Small intestine (tissue), 7 donors: ENCODE results near the gene TBL1XR1. TPM values are rescaled to one million over a fixed set of nuclear protein-coding genes. Genes with fewer than 3 reads are reported as not detected.
"Not testable (repeated sequence)": the region's sequence is repeated elsewhere in the genome, so short reads cannot be mapped to it uniquely, and the experiment has no call there.

ENCODE experiments used
- DNase-seq, 2 donors: peaks; one replicate each; pipeline versions ENCODE4 v3.0.0 to v3.0.0-alpha.2; 2013
- FAIRE-seq: peaks from 2 replicates; lab custom pipeline; 2012; peaks lifted over from hg19 to GRCh38; lab: Jason Lieb, UNC
- H3K27ac ChIP-seq, 3 donors: one replicate each; pipeline ENCODE4 v1.5.1; 2013; ENCODE audit warnings: low read length in 2 of 3, mild to moderate bottlenecking in 2 of 3, control low read depth in 1 of 3, inconsistent platforms in 1 of 3, low read depth in 1 of 3, moderate library complexity in 1 of 3
- H3K27me3 ChIP-seq, 3 donors: one replicate each; pipeline ENCODE4 v1.6.1; 2013; ENCODE audit warnings: low read length in 3 of 3, inconsistent platforms in 1 of 3; ENCODE audit not compliant: control insufficient read depth in 3 of 3, insufficient read depth in 3 of 3
- H3K36me3 ChIP-seq, 3 donors: one replicate each; pipeline ENCODE4 v1.6.1; 2013; ENCODE audit warnings: low read length in 3 of 3, inconsistent platforms in 1 of 3, low read depth in 1 of 3, mild to moderate bottlenecking in 1 of 3, moderate library complexity in 1 of 3; ENCODE audit not compliant: control insufficient read depth in 3 of 3, insufficient read depth in 2 of 3
- H3K4me1 ChIP-seq, 3 donors: one replicate each; pipeline ENCODE4 v1.6.1; 2013; ENCODE audit warnings: low read length in 2 of 3, inconsistent platforms in 1 of 3, low read depth in 1 of 3, mild to moderate bottlenecking in 1 of 3, moderate library complexity in 1 of 3; ENCODE audit not compliant: control insufficient read depth in 3 of 3, insufficient read depth in 2 of 3
- H3K4me3 ChIP-seq, 3 donors: one replicate each; pipeline ENCODE4 v1.5.1; 2013; ENCODE audit warnings: low read length in 3 of 3, control low read depth in 1 of 3, inconsistent platforms in 1 of 3, low read depth in 1 of 3, mild to moderate bottlenecking in 1 of 3, moderate library complexity in 1 of 3
- H3K9me3 ChIP-seq, 2 donors: one replicate each; pipeline ENCODE4 v1.6.1; 2013; ENCODE audit warnings: low read depth in 1 of 2, low read length in 1 of 2; ENCODE audit not compliant: control insufficient read depth in 2 of 2, insufficient read depth in 1 of 2
- WGBS, 3 donors: extraction: QIAGEN DNeasy Blood & Tissue Kit; methylation state at CpG; one replicate each; pipeline ENCODE4 v1.1.7; 2013; 5-methylcytosine and 5-hydroxymethylcytosine counted together
- polyA plus RNA-seq, 4 donors: library from polyadenylated mRNA; stranded (reverse) in 3 of 4; unstranded in 1 of 4; fragments of 200-250 nt in 3 of 4; fragments of 120-200 nt in 1 of 4; gene quantifications; one replicate each; pipeline versions ENCODE4 v1.2.1 to v1.2.3, GENCODE V29; 2013
- donor health status: healthy with polysubstance abuse.
- donor health status: control.
- donor health status: control.
- donor health status: Bipolar disorder and iron deficiency.
- donor health status: healthy.

The TBL1XR1 gene
- polyA plus RNA-seq, 4 donors: 13.8 to 74.8 (median 27.7) TPM

DNA sequence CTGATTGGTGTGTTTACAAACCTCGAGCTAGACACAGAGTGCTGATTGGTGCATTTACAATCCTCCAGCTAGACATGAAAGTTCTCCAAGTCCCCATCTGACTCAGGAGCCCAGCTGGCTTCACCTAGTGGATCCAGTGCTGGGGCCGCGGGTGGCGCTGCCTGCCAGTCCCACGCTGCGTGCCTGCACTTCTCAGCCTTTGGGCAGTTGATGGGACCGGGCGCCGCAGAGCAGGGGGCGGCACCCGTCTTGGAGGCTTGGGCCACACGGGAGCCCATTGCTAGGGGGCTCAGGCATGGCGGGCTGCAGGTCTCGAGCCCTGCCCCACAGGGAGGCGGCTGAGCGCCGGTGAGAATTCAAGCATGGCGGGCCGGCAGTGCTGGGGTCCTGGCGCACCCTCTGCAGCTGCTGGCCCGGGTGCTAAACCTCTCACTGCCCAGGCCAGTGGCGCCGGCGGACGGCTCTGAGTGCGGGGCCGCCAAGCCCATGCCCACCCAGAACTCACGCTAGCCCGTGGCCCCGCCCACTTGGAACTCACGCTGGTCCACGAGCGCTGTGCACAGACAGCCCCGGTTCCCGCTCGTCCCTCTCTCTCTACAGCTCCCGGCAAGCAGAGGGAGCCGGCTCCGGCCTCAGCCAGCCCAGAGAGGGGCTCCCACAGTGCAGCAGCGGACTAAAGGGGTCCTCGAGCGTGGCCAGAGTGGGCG is 6.6 kb upstream of the TBL1XR1 start:
- H3K27me3 ChIP-seq: no peaks in the 10 kb centered on the region
- no peak overlapping the region for H3K4me3 ChIP-seq
- H3K9me3 ChIP-seq: peaks cover 0 to 9% of the 10 kb centered on the region in 2 donors
- H3K27ac ChIP-seq: no peak overlapping the region
- peaks cover 0 to 3% (median 0%) of the 10 kb centered on the region in 3 donors for H3K36me3 ChIP-seq
- H3K4me1 ChIP-seq: peaks cover 3 to 20% (median 9%) of the 10 kb centered on the region in 3 donors
- no peak for FAIRE-seq
- no peak for DNase-seq
- 93 to 98% (median 97%) methylated on average over 36 to 43 of the region's 43 CpGs for WGBS, 3 donors

DNA sequence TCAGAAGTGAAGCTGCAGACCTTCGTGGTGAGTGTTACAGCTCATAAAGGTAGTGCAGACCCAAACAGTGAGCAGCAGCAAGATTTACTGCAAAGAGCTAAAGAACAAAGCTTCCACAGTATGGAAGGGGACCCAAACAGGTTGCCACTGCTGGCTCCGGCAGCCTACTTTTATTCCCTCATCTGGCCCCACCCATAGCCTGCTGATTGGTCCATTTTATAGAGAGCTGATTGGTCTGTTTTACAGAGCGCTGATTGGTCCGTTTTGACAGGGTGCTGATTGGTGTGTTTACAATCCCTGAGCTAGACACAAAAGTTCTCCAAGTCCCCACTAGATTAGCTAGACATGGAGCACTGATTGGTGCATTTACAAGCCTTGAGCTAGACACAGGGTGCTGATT is 5.7 kb upstream of the TBL1XR1 start:
- H3K27ac ChIP-seq, FAIRE-seq, H3K36me3 ChIP-seq, H3K27me3 ChIP-seq, DNase-seq, H3K4me3 ChIP-seq, H3K9me3 ChIP-seq: not testable (repeated sequence)
- WGBS, 3 donors: 95 to 96% (median 95%) methylated on average over 4 of the region's 4 CpGs
- peaks cover 4 to 21% (median 8%) of the 10 kb centered on the region in 3 donors for H3K4me1 ChIP-seq

- H3K36me3 ChIP-seq: peaks cover 0 to 3% (median 0%) of the 10 kb centered on the region in 3 donors
- H3K9me3 ChIP-seq: peaks cover 0 to 9% of the 10 kb centered on the region in 2 donors
- H3K27ac ChIP-seq: peak overlapping the region; percentile 9 to 78 (median 11)
- FAIRE-seq: no peak
- H3K4me3 ChIP-seq: no peak overlapping the region
- peak; percentile 49 to 65 for DNase-seq
- 65 to 80% (median 66%) methylated on average over 8 of the region's 8 CpGs for WGBS, 3 donors
- no peaks in the 10 kb centered on the region for H3K27me3 ChIP-seq
- peaks cover 4 to 21% (median 8%) of the 10 kb centered on the region in 3 donors for H3K4me1 ChIP-seq
Measured at GRCh38 chr3:177201700-177202397, 4.6 kb upstream of the TBL1XR1 start.

GRCh38 chr3:177199206-177199760 is 2.0 kb upstream of the TBL1XR1 start:
- Histone ChIP-seq H3K4me1 (peaks cover 4 to 21% (median 13%) of the 10 kb centered on the region in 3 donors), H3K4me3 (no peak overlapping the region), H3K36me3 (peaks cover 0 to 3% (median 0%) of the 10 kb centered on the region in 3 donors), H3K9me3 (peaks cover 0 to 9% of the 10 kb centered on the region in 2 donors), H3K27me3 (no peaks in the 10 kb centered on the region), H3K27ac (peak overlapping the region; percentile 76 to 91 (median 89))
- no peak for FAIRE-seq
- 41 to 56% (median 53%) methylated on average over 6 of the region's 6 CpGs for WGBS, 3 donors
- DNase-seq: no peak

- H3K4me1 ChIP-seq: peaks cover 6 to 21% (median 13%) of the 10 kb centered on the region in 3 donors
- peak overlapping the region; percentile 61 to 96 (median 96) for H3K4me3 ChIP-seq
- no peak for FAIRE-seq
- no peaks in the 10 kb centered on the region for H3K36me3 ChIP-seq
- WGBS, 3 donors: 1 to 2% (median 1%) methylated on average over 25 to 57 of the region's 57 CpGs
- no peaks in the 10 kb centered on the region for H3K9me3 ChIP-seq
- peak overlapping the region; percentile 86 to 91 (median 89) for H3K27ac ChIP-seq
- peak; percentile 77 to 89 for DNase-seq
- no peaks in the 10 kb centered on the region for H3K27me3 ChIP-seq
Measured at GRCh38 chr3:177197727-177198460, 612 bp upstream of the TBL1XR1 start.

DNA sequence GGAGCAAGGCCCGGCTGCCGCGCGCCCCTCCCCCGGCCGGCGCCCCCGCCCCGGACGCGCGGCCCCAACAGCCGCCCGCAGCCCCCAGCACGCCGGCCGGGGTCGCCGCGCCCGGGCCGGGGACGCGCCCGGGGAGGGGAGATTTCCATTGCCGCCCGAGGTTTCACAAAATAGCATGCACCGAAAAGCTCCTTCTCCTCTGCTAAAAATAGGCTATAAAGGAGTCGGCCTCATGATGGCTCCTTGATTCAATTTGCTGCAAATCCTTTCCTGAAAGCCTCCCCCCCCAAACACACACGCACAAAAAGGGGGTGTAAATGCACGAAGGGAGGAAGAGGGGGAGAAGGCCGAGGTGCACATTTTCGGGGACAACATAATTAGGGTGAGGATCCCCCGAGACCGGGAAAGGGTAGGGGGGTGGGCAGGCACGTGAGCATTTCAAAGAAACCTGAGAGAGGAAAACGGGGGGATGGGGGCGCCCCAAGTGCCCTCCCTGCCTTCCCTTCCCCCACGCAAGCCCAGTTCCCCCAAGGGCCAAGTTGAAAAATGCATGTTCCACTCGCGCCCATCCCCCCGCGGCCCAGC is 734 bp downstream of the TBL1XR1 start:
- no peaks in the 10 kb centered on the region for H3K9me3 ChIP-seq
- no peaks in the 10 kb centered on the region for H3K27me3 ChIP-seq
- peak overlapping the region; percentile 94 to 96 (median 96) for H3K4me3 ChIP-seq
- peaks cover 0 to 3% (median 0%) of the 10 kb centered on the region in 3 donors for H3K36me3 ChIP-seq
- 0 to 1% (median 1%) methylated on average over 24 to 43 of the region's 43 CpGs for WGBS, 3 donors
- DNase-seq (peak; percentile 51 to 82), FAIRE-seq (no peak)
- peaks cover 6 to 15% (median 15%) of the 10 kb centered on the region in 3 donors for H3K4me1 ChIP-seq
- H3K27ac ChIP-seq: peak overlapping the region; percentile 86 to 98 (median 94)

GRCh38 chr3:177196008-177196455 is 1.2 kb downstream of the TBL1XR1 start:
- WGBS, 3 donors: 0 to 1% (median 0%) methylated on average over 10 of the region's 10 CpGs
- FAIRE-seq (no peak), DNase-seq (peak; percentile 53 to 64)
- H3K27me3 ChIP-seq: no peaks in the 10 kb centered on the region
- peaks cover 6 to 18% (median 17%) of the 10 kb centered on the region in 3 donors for H3K4me1 ChIP-seq
- no peaks in the 10 kb centered on the region for H3K9me3 ChIP-seq
- H3K36me3 ChIP-seq: peaks cover 0 to 3% (median 0%) of the 10 kb centered on the region in 3 donors
- H3K27ac ChIP-seq: peak overlapping the region; percentile 86 to 98 (median 94)
- H3K4me3 ChIP-seq: peak overlapping the region; percentile 94 to 96 (median 96)
